ENCODE results near the gene RSRC1.

- no peak for TF ChIP-seq EZH2phosphoT487 (conservative IDR thresholded peaks at IDR 0.05; ENCODE audit: low read length)
- TF ChIP-seq, protein P1, sequence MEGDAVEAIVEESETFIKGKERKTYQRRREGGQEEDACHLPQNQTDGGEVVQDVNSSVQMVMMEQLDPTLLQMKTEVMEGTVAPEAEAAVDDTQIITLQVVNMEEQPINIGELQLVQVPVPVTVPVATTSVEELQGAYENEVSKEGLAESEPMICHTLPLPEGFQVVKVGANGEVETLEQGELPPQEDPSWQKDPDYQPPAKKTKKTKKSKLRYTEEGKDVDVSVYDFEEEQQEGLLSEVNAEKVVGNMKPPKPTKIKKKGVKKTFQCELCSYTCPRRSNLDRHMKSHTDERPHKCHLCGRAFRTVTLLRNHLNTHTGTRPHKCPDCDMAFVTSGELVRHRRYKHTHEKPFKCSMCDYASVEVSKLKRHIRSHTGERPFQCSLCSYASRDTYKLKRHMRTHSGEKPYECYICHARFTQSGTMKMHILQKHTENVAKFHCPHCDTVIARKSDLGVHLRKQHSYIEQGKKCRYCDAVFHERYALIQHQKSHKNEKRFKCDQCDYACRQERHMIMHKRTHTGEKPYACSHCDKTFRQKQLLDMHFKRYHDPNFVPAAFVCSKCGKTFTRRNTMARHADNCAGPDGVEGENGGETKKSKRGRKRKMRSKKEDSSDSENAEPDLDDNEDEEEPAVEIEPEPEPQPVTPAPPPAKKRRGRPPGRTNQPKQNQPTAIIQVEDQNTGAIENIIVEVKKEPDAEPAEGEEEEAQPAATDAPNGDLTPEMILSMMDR (IDR thresholded peaks at IDR 0.05; ENCODE audit: insufficient read depth, low read length, poor library complexity, severe bottlenecking), result no peak
These were observed 384.0 kb downstream of the RSRC1 start for GRCh38 chr3:158493931-158494330.

Data from SU-DHL-6 (cell line).